ENCODE data around the gene NADK.

NADK gene

GRCh38 chr1:1777950-1778662 is at the start of gene NADK:
Gene NADK (minus strand): TSS chr1:1778470. CDS start chr1:1765406, 13,064 bp downstream.
- peak within 1 kb of the TSS; percentile 64 for H3K27ac Mint-ChIP-seq
- peak; percentile 79 for DNase-seq
- peaks cover 23% of the 10 kb centered on the region for H3K36me3 Mint-ChIP-seq (ENCODE audit: low read depth)
- peak within 1 kb of the TSS; percentile 91 for H3K4me3 Mint-ChIP-seq
- no peak for TF ChIP-seq CTCF (IDR thresholded peaks at IDR 0.05)
- H3K9me3 Mint-ChIP-seq: no peaks in the 10 kb centered on the region
- H3K27me3 Mint-ChIP-seq (ENCODE audit: low read depth, poor library complexity): peaks cover 13% of the 10 kb centered on the region
- peaks cover 45% of the 10 kb centered on the region for H3K4me1 Mint-ChIP-seq

- Mint-ChIP-seq H3K27me3 (ENCODE audit: low read depth, poor library complexity) (peaks cover 2% of the 10 kb centered on the region), H3K4me3 (no peak overlapping the region), H3K9me3 (no peaks in the 10 kb centered on the region), H3K27ac (peak overlapping the region; percentile 97), H3K4me1 (peaks cover 37% of the 10 kb centered on the region), H3K36me3 (ENCODE audit: low read depth) (peaks cover 76% of the 10 kb centered on the region)
- no peak for TF ChIP-seq CTCF (IDR thresholded peaks at IDR 0.05)
- DNase-seq: no peak
Observed at GRCh38 chr1:1827089-1827848, 49.0 kb upstream of the NADK start.

GRCh38 chr1:1826356-1827088 is 48.3 kb upstream of the NADK start:
- peaks cover 2% of the 10 kb centered on the region for H3K27me3 Mint-ChIP-seq (ENCODE audit: low read depth, poor library complexity)
- no peaks in the 10 kb centered on the region for H3K9me3 Mint-ChIP-seq
- no peak for TF ChIP-seq CTCF (IDR thresholded peaks at IDR 0.05)
- H3K27ac Mint-ChIP-seq: peak overlapping the region; percentile 97
- peaks cover 73% of the 10 kb centered on the region for H3K36me3 Mint-ChIP-seq (ENCODE audit: low read depth)
- no peak for DNase-seq
- H3K4me3 Mint-ChIP-seq: no peak overlapping the region
- peaks cover 33% of the 10 kb centered on the region for H3K4me1 Mint-ChIP-seq

DNA sequence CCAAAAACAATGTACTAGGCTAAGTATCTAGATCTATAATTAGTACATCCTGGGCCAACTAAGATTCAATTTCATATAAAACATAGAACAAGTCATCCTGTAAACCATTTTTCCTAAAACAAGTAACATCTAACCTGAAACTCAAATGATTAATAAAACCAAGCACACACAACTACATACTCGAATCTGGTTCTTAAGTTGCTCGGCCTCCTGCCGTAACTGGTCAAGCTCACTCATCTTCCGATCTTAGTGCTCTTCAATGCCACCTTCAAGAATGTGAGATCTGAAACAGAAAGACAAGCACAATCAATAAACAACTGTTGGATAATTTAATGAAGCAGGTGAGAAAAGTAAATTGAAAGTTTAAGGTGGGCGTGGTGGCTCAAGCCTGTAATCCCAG is 46.9 kb upstream of the NADK start:
- Mint-ChIP-seq H3K27me3 (ENCODE audit: low read depth, poor library complexity) (peaks cover 2% of the 10 kb centered on the region), H3K9me3 (no peaks in the 10 kb centered on the region), H3K36me3 (ENCODE audit: low read depth) (peaks cover 76% of the 10 kb centered on the region), H3K4me3 (no peak overlapping the region), H3K27ac (no peak overlapping the region), H3K4me1 (peaks cover 33% of the 10 kb centered on the region)
- no peak for TF ChIP-seq CTCF (IDR thresholded peaks at IDR 0.05)
- DNase-seq: no peak

- H3K9me3 Mint-ChIP-seq: no peaks in the 10 kb centered on the region
- H3K4me1 Mint-ChIP-seq: no peaks in the 10 kb centered on the region
- H3K36me3 Mint-ChIP-seq (ENCODE audit: low read depth): peaks cover 60% of the 10 kb centered on the region
- TF ChIP-seq CTCF (IDR thresholded peaks at IDR 0.05): no peak
- peak overlapping the region; percentile 45 for H3K27ac Mint-ChIP-seq
- no peak overlapping the region for H3K4me3 Mint-ChIP-seq
- H3K27me3 Mint-ChIP-seq (ENCODE audit: low read depth, poor library complexity): no peaks in the 10 kb centered on the region
- DNase-seq: no peak
Observed at GRCh38 chr1:1819762-1820161, 41.5 kb upstream of the NADK start.

All from nephron progenitor cell (in vitro differentiated cells).